Liver (tissue), 9 donors: Measurements from ENCODE around the gene E2F3. TPM values are rescaled to one million over a fixed set of nuclear protein-coding genes. Genes with fewer than 3 reads are reported as not detected.

Experiments used
- DNase-seq: peaks from one replicate; pipeline ENCODE4 v3.0.0-alpha.2; 2017; ENCODE audit warnings: low spot score
- H3K27ac ChIP-seq, 2 donors: one replicate each; pipeline ENCODE4 v1.7.0; 2013; ENCODE audit warnings: inconsistent platforms in 2 of 2, low read length in 2 of 2, control low read depth in 1 of 2, low read depth in 1 of 2, mild to moderate bottlenecking in 1 of 2
- H3K27me3 ChIP-seq, 4 donors: one replicate each; pipeline versions ENCODE4 v1.6.1 to v1.7.0; 2013; ENCODE audit warnings: low read length in 3 of 4, inconsistent platforms in 1 of 4, mild to moderate bottlenecking in 1 of 4, moderate library complexity in 1 of 4; ENCODE audit not compliant: control insufficient read depth in 4 of 4, insufficient read depth in 4 of 4
- H3K36me3 ChIP-seq, 4 donors: one replicate each; pipeline versions ENCODE4 v1.6.1 to v1.7.0; 2013; ENCODE audit warnings: low read length in 3 of 4, mild to moderate bottlenecking in 3 of 4, low read depth in 1 of 4, moderate library complexity in 1 of 4; ENCODE audit not compliant: control insufficient read depth in 4 of 4, insufficient read depth in 3 of 4
- H3K4me1 ChIP-seq, 4 donors: one replicate each; pipeline versions ENCODE4 v1.6.1 to v1.7.0; 2013; ENCODE audit warnings: low read length in 3 of 4, mild to moderate bottlenecking in 3 of 4, moderate library complexity in 1 of 4; ENCODE audit not compliant: control insufficient read depth in 4 of 4, insufficient read depth in 4 of 4
- H3K4me3 ChIP-seq, 3 donors: one replicate each; pipeline versions ENCODE4 v1.6.1 to v1.7.0; 2013; ENCODE audit warnings: low read length in 3 of 3, control low read depth in 1 of 3, low read depth in 1 of 3, mild to moderate bottlenecking in 1 of 3
- H3K9ac ChIP-seq, 2 donors: one replicate each; pipeline ENCODE4 v1.7.0; 2013; ENCODE audit warnings: low read length in 2 of 2, mild to moderate bottlenecking in 2 of 2, moderate library complexity in 2 of 2, control low read depth in 1 of 2, low read depth in 1 of 2
- H3K9me3 ChIP-seq, 4 donors: one replicate each; pipeline versions ENCODE4 v1.6.1 to v1.7.0; 2013; ENCODE audit warnings: low read length in 3 of 4; ENCODE audit not compliant: control insufficient read depth in 4 of 4
- EGR1 ChIP-seq, 2 donors: IDR thresholded peaks; 2 replicates each; pipeline ENCODE4 v1.6.1; 2016 to 2018; ENCODE audit warnings: antibody characterized with exemption in 2 of 2, low read depth in 2 of 2
- FOXA1 ChIP-seq: IDR thresholded peaks from 2 replicates; pipeline ENCODE4 v1.6.1; 2016; ENCODE audit warnings: antibody characterized with exemption
- FOXA2 ChIP-seq: IDR thresholded peaks from 2 replicates; pipeline ENCODE4 v1.6.1; 2016; ENCODE audit warnings: antibody characterized with exemption
- HNF4A ChIP-seq, 2 donors: conservative IDR thresholded peaks; 2 replicates each; pipeline ENCODE4 v1.6.1; 2016; ENCODE audit warnings: antibody characterized with exemption in 2 of 2, mild to moderate bottlenecking in 2 of 2
- HNF4G ChIP-seq: IDR thresholded peaks from 2 replicates; pipeline ENCODE4 v1.6.1; 2016; ENCODE audit warnings: antibody characterized with exemption
- JUND ChIP-seq, 2 donors: IDR thresholded peaks; 2 replicates each; pipeline ENCODE4 v1.6.1; 2016; ENCODE audit warnings: antibody characterized with exemption in 2 of 2
- NR2F2 ChIP-seq: IDR thresholded peaks from 2 replicates; pipeline ENCODE4 v1.6.1; 2016; ENCODE audit warnings: antibody characterized with exemption
- RAD21 ChIP-seq, 2 donors: IDR thresholded peaks; 2 replicates each; pipeline ENCODE4 v1.6.1; 2016; ENCODE audit warnings: antibody characterized with exemption in 2 of 2, mild to moderate bottlenecking in 2 of 2
- RXRA ChIP-seq, 2 donors: IDR thresholded peaks; 2 replicates each; pipeline ENCODE4 v1.6.1; 2017 to 2018; ENCODE audit warnings: antibody characterized with exemption in 2 of 2, mild to moderate bottlenecking in 1 of 2
- SP1 ChIP-seq: IDR thresholded peaks from 2 replicates; pipeline ENCODE4 v1.6.1; 2018; ENCODE audit warnings: antibody characterized with exemption, mild to moderate bottlenecking
- TAF1 ChIP-seq: conservative IDR thresholded peaks from 2 replicates; pipeline ENCODE4 v1.6.1; 2016; ENCODE audit warnings: antibody characterized with exemption, mild to moderate bottlenecking
- YY1 ChIP-seq: IDR thresholded peaks from 2 replicates; pipeline ENCODE4 v1.6.1; 2016; ENCODE audit warnings: antibody characterized with exemption, mild to moderate bottlenecking
- WGBS: extraction: QIAGEN DNeasy Blood & Tissue Kit; methylation state at CpG from one replicate; pipeline ENCODE4 v1.1.7; 2013; 5-methylcytosine and 5-hydroxymethylcytosine counted together
- polyA plus RNA-seq, 2 donors: library from polyadenylated mRNA; stranded (reverse) in 1 of 2; unstranded in 1 of 2; fragments of 200-250 nt in 1 of 2; fragments of >200 nt in 1 of 2; fragmentation: Nextera tagmentation in 1 of 2; extraction: Ambion mirVana in 1 of 2; gene quantifications; one replicate each; pipeline versions ENCODE4 v1.2.1 to v1.2.3, GENCODE V29; 2013 to 2015
- total RNA-seq, 2 donors: library from RNA; depleted of rRNA; stranded (reverse); fragments of >200 nt; gene quantifications; one replicate each; pipeline ENCODE4 v1.2.3, GENCODE V29; 2014
- TF ChIP-seq, protein P1 (sequence below): IDR thresholded peaks from 2 replicates; pipeline ENCODE4 v1.6.1; 2016; ENCODE audit warnings: antibody characterized with exemption
- TF ChIP-seq, protein P2 (sequence below): IDR thresholded peaks from 2 replicates; pipeline ENCODE4 v1.6.1; 2016; ENCODE audit warnings: antibody characterized with exemption
- TF ChIP-seq, protein P3 (sequence below): IDR thresholded peaks from 2 replicates; pipeline ENCODE4 v1.6.1; 2016; ENCODE audit warnings: antibody characterized with exemption
- TF ChIP-seq, protein P4 (sequence below): fragments of 150-350 bp; IDR thresholded peaks from 2 replicates; pipeline ENCODE4 v1.5.1; 2017; ENCODE audit warnings: improper control_type of control experiment, low read depth, low read length; ENCODE audit not compliant: missing input control
- donor health status: healthy.
- donor health status: healthy.
- donor health status: healthy.
- donor health status: healthy.
- donor health status: healthy.

Gene E2F3
- total and polyA plus RNA-seq, 4 donors: 1.4 to 5.0 (median 1.9) TPM

DNA sequence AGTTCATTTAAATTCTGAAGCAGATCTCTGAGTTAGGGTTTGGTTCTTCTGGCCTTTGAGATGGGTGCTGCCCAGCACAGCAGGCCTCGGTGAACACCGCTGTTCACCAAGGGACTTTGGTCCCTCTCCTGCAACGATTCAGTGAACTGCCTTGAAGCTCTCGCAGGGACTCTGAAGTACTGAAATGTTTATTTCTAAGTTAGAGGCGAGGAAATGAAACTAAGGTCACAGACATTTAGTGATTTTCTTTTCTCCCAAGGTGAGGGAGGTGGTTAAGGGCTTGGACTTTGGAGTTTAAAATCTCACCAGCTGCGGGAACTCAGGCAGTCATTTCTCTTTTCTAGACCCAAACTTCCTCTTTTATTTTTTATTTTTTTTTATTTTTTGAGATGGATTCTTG, 26.2 kb downstream of the E2F3 start:
- Histone ChIP-seq H3K9me3 (no peaks in the 10 kb centered on the region), H3K27me3 (no peaks in the 10 kb centered on the region), H3K9ac (no peak overlapping the region), H3K36me3 (no peaks in the 10 kb centered on the region), H3K27ac (no peak overlapping the region), H3K4me3 (no peak overlapping the region), H3K4me1 (peaks cover 2 to 14% (median 9%) of the 10 kb centered on the region in 4 donors)
- DNase-seq: no peak
- 31% methylated on average over 6 of the region's 6 CpGs for WGBS
- TF ChIP-seq HNF4A (conservative IDR thresholded peaks at IDR 0.05) (peak; percentile 52 to 67), RXRA (IDR thresholded peaks at IDR 0.05) (no peak), HNF4G (peak; percentile 19), YY1 (no peak), FOXA2 (no peak), NR2F2 (no peak)
- TF ChIP-seq, protein P1, sequence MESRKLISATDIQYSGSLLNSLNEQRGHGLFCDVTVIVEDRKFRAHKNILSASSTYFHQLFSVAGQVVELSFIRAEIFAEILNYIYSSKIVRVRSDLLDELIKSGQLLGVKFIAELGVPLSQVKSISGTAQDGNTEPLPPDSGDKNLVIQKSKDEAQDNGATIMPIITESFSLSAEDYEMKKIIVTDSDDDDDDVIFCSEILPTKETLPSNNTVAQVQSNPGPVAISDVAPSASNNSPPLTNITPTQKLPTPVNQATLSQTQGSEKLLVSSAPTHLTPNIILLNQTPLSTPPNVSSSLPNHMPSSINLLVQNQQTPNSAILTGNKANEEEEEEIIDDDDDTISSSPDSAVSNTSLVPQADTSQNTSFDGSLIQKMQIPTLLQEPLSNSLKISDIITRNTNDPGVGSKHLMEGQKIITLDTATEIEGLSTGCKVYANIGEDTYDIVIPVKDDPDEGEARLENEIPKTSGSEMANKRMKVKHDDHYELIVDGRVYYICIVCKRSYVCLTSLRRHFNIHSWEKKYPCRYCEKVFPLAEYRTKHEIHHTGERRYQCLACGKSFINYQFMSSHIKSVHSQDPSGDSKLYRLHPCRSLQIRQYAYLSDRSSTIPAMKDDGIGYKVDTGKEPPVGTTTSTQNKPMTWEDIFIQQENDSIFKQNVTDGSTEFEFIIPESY: no peak

DNA sequence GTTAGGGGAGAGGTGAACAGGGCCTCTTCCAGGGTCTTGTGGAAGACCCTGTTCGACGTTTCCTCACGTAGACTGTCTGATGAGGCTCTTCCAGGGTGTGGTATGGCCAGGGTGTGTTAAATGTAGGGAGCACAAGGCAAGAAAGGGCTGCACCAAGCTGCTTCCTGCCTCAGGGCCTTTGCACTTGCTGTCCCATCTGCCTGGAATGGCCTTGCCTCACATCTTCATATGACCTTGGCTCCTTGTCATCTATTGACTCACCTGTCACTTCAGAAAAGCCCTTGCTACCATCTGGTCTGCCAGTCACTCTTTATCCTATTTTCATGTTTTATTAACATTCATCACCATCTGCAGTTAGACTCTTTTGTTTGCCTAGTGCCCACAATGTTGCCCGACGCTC, 31.0 kb downstream of the E2F3 start:
- Histone ChIP-seq H3K4me1 (peaks cover 0 to 4% (median 1%) of the 10 kb centered on the region in 4 donors), H3K36me3 (no peaks in the 10 kb centered on the region), H3K4me3 (no peak overlapping the region), H3K9ac (no peak overlapping the region), H3K27ac (no peak overlapping the region), H3K27me3 (no peaks in the 10 kb centered on the region), H3K9me3 (no peaks in the 10 kb centered on the region)
- DNase-seq: no peak
- TF ChIP-seq FOXA1 (no peak), TAF1 (no peak), JUND (IDR thresholded peaks at IDR 0.05) (no peak), EGR1 (IDR thresholded peaks at IDR 0.05; ENCODE audit: low read depth in 2 of 2) (no peak), RAD21 (IDR thresholded peaks at IDR 0.05) (no peak), FOXA2 (no peak), HNF4A (conservative IDR thresholded peaks at IDR 0.05) (no peak), YY1 (no peak), SP1 (no peak), NR2F2 (no peak)
- TF ChIP-seq, protein P1: no peak
- TF ChIP-seq, protein P2, sequence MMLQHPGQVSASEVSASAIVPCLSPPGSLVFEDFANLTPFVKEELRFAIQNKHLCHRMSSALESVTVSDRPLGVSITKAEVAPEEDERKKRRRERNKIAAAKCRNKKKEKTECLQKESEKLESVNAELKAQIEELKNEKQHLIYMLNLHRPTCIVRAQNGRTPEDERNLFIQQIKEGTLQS: no peak
- TF ChIP-seq, protein P3, sequence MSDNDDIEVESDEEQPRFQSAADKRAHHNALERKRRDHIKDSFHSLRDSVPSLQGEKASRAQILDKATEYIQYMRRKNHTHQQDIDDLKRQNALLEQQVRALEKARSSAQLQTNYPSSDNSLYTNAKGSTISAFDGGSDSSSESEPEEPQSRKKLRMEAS: no peak
- TF ChIP-seq, protein P4, sequence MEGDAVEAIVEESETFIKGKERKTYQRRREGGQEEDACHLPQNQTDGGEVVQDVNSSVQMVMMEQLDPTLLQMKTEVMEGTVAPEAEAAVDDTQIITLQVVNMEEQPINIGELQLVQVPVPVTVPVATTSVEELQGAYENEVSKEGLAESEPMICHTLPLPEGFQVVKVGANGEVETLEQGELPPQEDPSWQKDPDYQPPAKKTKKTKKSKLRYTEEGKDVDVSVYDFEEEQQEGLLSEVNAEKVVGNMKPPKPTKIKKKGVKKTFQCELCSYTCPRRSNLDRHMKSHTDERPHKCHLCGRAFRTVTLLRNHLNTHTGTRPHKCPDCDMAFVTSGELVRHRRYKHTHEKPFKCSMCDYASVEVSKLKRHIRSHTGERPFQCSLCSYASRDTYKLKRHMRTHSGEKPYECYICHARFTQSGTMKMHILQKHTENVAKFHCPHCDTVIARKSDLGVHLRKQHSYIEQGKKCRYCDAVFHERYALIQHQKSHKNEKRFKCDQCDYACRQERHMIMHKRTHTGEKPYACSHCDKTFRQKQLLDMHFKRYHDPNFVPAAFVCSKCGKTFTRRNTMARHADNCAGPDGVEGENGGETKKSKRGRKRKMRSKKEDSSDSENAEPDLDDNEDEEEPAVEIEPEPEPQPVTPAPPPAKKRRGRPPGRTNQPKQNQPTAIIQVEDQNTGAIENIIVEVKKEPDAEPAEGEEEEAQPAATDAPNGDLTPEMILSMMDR: no peak
- 98% methylated on average over 5 of the region's 5 CpGs for WGBS
